Activated T-helper 1 cell treated with anti-CD3 and anti-CD28 coated beads, Interleukin-12 subunit alpha, Interleukin-12 subunit beta, Interleukin-2, Interleukin-4 antibody, amounts not matched to agents 30 ng/mL and 10 ng/mL and 1 ng/mL, durations not matched to agents 14 hours and 24 hours and 36 hours (primary cell): ENCODE data around the gene CEACAM7. TPM values are rescaled to one million over a fixed set of nuclear protein-coding genes. Genes with fewer than 3 reads are reported as not detected.
"Not testable (repeated sequence)": the region's sequence is repeated elsewhere in the genome, so short reads cannot be mapped to it uniquely, and the experiment has no call there.

Experiments
- DNase-seq: peaks from one replicate; pipeline ENCODE4 v3.0.0; 2021; ENCODE audit warnings: low spot score
- H3K27ac Mint-ChIP-seq: one replicate; pipeline ENCODE4 v1.8.0; 2021; ENCODE audit warnings: mild to moderate bottlenecking, mixed read lengths
- H3K27me3 Mint-ChIP-seq: one replicate; pipeline ENCODE4 v1.8.0; 2022; ENCODE audit warnings: mild to moderate bottlenecking, moderate library complexity, mixed read lengths; ENCODE audit not compliant: insufficient read depth
- H3K36me3 Mint-ChIP-seq: one replicate; pipeline ENCODE4 v1.8.0; 2021; ENCODE audit warnings: low read depth, mixed read lengths
- H3K4me1 Mint-ChIP-seq: one replicate; pipeline ENCODE4 v1.8.0; 2021; ENCODE audit warnings: low read depth, mixed read lengths
- H3K4me3 Mint-ChIP-seq: one replicate; pipeline ENCODE4 v1.8.0; 2021; ENCODE audit warnings: mild to moderate bottlenecking, moderate library complexity, mixed read lengths
- H3K9me3 Mint-ChIP-seq: one replicate; pipeline ENCODE4 v1.8.0; 2021; ENCODE audit warnings: mixed read lengths
- intact Hi-C: fragments of 100-400 bp; cut with micrococcal nuclease; formaldehyde crosslinking; loops from one replicate; pipeline ENCODE4 v1.15.1; 2024
- total RNA-seq: library from RNA; stranded (reverse); gene quantifications from 2 replicates; pipeline ENCODE4 v1.2.3, GENCODE V29; 2022

The CEACAM7 gene
- not detected in 2 replicates for total RNA-seq

DNA sequence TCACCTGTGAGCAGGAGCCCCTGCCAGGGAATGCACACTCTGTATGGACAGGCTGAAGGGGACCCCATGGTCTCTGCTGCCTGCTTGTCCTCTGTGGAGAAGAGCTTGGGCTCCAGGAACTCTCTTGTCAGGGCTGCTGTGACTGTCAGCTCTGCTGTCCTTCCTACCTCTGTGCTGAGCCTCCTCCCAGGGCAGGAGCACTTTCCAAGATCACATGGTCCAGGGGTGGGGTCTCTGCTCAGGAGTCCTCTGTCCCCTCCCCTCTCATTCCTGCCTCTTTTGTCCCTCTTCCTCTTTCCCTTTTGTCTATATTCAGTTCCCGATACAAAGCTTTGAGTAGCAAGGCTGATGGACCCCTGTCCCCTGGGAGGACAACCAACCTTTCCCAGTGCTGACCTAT lies at the start of gene CEACAM7:
TSS of gene CEACAM7 (minus strand) at position 173 of the 400 bp plus-strand sequence. CDS start at position 68, 105 bp downstream.
- Mint-ChIP-seq H3K4me3 (no peak within 1 kb of the TSS), H3K36me3 (no peaks in the 10 kb centered on the region), H3K27me3 (peaks cover 19% of the 10 kb centered on the region), H3K27ac (no peak within 1 kb of the TSS), H3K9me3 (no peaks in the 10 kb centered on the region), H3K4me1 (no peaks in the 10 kb centered on the region)
- intact Hi-C loops: no loop called here
- DNase-seq: no peak

DNA sequence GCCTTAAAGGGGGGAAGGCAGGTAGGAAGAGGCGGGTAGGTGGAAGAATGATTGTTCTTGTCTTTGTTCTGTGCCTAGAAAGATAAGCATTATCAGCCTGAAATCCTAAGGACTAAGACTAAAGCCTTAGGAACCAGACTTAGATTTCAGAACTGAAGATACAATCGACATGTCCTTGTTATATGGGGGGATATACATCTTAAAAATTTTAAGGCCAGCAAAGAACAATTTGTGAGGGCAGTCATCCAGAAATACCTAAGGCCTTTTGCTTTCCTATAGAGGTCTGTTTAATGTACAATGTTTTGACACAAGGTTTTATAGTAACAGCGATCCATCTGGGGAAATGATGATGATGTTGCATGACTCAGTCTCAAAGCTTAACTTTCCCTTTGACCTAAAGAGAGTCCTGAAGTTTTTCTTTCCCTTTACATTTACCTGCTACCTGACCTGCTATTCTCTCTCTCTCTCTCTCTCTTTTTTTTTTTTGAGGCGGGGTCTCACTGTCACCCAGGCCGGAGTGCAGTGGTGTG lies 47.1 kb upstream of the CEACAM7 start:
- Mint-ChIP-seq H3K27me3 (peaks cover 46% of the 10 kb centered on the region), H3K27ac (no peak overlapping the region), H3K36me3 (no peaks in the 10 kb centered on the region), H3K4me3 (no peak overlapping the region), H3K9me3 (no peaks in the 10 kb centered on the region), H3K4me1 (peaks cover 5% of the 10 kb centered on the region)
- intact Hi-C loops: no loop called here
- DNase-seq: no peak

DNA sequence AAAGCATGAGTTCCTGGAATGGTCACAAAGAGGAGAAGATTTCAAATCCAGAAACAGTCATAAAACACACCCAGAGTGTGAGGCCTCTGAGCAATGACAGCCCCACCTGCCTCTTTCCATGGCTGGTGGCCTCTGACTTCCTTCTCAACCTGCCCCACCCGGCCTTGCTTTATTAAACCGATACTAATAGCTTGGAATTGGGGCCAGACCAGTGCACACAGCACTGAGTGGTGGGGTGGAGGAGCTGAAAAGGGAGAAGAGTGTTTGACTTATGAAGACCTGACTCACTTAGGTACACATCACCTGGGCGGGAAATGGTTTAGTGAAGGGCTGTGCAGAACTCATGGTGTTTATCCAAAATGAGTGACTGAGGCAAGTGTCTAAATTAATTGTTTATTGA lies 46.5 kb upstream of the CEACAM7 start:
- no peaks in the 10 kb centered on the region for H3K4me1 Mint-ChIP-seq
- no peak overlapping the region for H3K4me3 Mint-ChIP-seq
- no peak overlapping the region for H3K27ac Mint-ChIP-seq
- no peaks in the 10 kb centered on the region for H3K9me3 Mint-ChIP-seq
- DNase-seq: no peak
- H3K27me3 Mint-ChIP-seq: peaks cover 46% of the 10 kb centered on the region
- intact Hi-C loops: no loop called here
- no peaks in the 10 kb centered on the region for H3K36me3 Mint-ChIP-seq

DNA sequence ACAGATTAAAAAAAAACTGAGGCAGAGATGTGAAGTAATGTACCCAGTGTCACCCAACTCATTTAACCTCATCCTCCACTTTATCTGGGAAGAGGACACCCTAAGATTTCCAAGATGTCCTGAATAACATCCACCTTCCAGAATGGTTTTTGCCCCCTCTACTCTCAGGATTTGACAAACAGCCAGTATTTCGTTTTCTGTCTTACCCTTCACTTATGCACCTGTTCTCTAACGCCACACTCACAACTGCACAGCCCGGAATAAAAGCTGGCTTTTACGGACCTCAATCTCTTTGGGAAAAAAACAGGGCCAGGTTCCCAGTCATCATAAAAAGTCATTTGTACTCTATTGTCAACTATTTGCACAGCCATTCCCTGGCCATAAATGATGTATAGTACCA lies 46.1 kb upstream of the CEACAM7 start:
- Mint-ChIP-seq H3K36me3 (no peaks in the 10 kb centered on the region), H3K27ac (no peak overlapping the region), H3K27me3 (peaks cover 48% of the 10 kb centered on the region), H3K9me3 (no peaks in the 10 kb centered on the region), H3K4me1 (no peaks in the 10 kb centered on the region), H3K4me3 (no peak overlapping the region)
- intact Hi-C loops: no loop called here
- no peak for DNase-seq

DNA sequence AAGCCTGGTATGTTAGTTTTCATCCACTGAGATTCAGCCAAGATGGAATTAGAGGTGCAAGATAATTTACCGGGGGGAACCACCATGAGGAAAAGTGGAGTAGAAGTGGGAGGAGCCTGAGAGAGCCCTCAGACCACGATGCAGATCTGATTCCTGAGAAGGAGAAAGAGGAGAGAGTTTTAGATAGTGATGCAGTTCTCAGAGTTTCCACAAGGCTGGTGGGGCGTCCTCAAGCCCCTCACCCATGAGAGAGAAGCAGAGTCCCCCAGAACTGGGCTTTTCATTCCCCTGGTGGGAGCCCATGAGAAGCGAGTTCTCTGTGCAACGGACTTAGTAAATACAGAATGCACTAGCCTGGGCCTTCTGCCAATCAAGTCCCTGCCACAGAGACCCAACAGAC lies 38.4 kb upstream of the CEACAM7 start:
- Mint-ChIP-seq H3K27me3 (peaks cover 43% of the 10 kb centered on the region), H3K27ac (no peak overlapping the region), H3K4me3 (no peak overlapping the region), H3K36me3 (no peaks in the 10 kb centered on the region), H3K9me3 (no peaks in the 10 kb centered on the region), H3K4me1 (no peaks in the 10 kb centered on the region)
- no peak for DNase-seq
- intact Hi-C loops: no loop called here

DNA sequence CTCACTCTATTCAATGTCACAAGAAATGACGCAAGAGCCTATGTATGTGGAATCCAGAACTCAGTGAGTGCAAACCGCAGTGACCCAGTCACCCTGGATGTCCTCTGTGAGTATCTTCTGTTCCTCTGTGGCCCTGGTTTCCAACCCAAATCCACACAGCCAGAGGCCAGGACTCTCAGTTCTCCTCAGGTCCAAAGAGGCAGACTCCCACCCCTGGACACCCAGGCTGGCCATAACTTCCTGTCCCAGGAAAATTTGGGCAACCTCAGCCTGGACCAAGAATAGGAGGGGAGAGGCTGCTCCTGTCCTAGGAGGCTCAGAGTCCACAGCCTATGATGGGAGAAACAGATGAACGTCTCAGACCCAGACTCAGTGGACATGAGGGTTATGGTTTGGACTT lies 32.0 kb upstream of the CEACAM7 start:
- Mint-ChIP-seq H3K27me3 (peaks cover 24% of the 10 kb centered on the region), H3K4me3 (no peak overlapping the region), H3K4me1 (no peaks in the 10 kb centered on the region), H3K9me3 (no peaks in the 10 kb centered on the region), H3K36me3 (no peaks in the 10 kb centered on the region), H3K27ac (no peak overlapping the region)
- intact Hi-C loops: no loop called here
- no peak for DNase-seq

DNA sequence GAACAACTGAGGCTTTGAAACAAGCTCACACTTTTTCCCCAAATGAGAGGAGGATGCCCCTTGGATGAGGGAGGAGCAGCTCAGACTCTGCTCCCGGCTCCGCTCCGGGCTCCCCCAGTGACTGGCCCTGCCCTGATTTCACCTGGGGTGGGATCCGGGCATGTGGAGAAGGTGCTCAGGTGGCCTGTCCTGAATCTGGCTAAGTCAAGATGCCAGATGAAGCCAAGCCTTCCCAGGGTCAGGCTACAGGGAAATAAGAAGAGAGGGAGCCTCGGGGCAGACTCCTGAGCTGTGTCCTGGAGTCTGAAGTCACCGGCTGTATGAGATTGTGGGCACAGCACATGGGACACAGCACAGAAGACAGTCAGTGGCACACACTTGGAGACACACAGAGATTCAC lies 30.7 kb upstream of the CEACAM7 start:
- Mint-ChIP-seq H3K4me3 (no peak overlapping the region), H3K27ac (no peak overlapping the region), H3K27me3 (peaks cover 22% of the 10 kb centered on the region), H3K9me3 (no peaks in the 10 kb centered on the region), H3K4me1 (no peaks in the 10 kb centered on the region), H3K36me3 (no peaks in the 10 kb centered on the region)
- intact Hi-C loops: no loop called here
- no peak for DNase-seq

DNA sequence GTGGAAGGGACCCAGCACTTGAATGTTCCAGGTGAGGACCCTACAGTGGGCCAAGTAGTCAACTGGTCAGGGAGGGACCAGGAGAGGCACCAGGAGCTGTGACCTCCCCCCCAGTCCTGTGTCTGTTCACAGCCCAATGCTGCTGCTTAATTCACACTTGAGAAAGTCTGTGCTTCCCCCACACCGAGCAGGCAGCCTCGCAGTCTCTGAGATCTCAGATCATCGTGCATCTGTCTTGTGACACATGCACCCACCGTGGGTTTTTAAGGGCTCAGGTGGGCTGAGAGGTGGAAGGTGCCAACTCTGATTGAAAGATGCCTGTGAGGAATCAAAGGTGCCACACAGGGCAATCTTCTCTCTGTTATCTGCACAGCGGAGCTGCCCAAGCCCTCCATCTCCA lies 26.5 kb upstream of the CEACAM7 start:
- H3K36me3 Mint-ChIP-seq: no peaks in the 10 kb centered on the region
- H3K4me3 Mint-ChIP-seq: no peak overlapping the region
- intact Hi-C loops: no loop called here
- no peaks in the 10 kb centered on the region for H3K4me1 Mint-ChIP-seq
- H3K27me3 Mint-ChIP-seq: peaks cover 18% of the 10 kb centered on the region
- no peaks in the 10 kb centered on the region for H3K9me3 Mint-ChIP-seq
- no peak overlapping the region for H3K27ac Mint-ChIP-seq
- DNase-seq: no peak

DNA sequence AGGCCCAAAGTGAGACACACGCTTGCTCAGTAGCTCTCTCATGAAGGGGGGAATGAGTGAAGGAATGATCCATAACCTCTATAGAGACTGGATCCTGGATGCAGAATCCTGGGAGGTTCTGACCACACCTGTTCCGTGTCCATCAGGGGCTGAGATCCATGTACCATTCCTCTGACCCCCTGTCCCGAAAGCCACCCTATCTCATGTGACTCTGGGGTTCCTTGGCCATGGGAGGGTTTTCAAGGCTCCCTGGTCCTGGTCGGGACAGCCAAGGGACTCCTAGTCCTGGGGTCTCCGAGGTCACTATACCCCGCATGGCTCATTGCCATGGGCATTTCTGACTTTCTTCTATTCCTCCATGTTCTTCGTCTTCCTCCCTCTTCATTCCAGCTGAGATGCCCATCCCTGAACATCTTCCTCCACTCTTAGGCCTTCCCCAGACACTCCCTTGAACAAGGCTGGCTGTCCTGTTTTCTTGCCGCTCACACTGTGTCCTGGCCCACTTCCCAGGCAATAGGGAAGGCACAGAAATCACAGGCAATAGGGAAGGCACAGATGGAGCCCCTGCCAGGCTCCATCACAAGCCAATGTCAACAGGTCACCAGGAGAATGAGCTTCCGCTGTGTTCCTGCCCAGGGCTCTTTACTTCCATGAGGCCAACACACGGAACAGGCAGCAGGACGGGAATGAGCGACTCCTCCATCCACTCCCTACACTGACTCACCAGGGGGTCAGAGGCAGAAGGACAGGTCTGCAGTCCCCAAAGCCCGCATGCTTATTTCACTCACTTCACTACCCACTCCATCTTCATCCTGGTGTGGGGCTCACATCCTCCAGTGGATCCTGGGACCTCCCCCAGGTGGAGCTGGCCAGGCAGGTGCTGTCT lies 23.5 kb upstream of the CEACAM7 start:
- Mint-ChIP-seq H3K9me3 (no peaks in the 10 kb centered on the region), H3K4me1 (no peaks in the 10 kb centered on the region), H3K27ac (no peak overlapping the region), H3K36me3 (no peaks in the 10 kb centered on the region), H3K4me3 (no peak overlapping the region), H3K27me3 (peaks cover 7% of the 10 kb centered on the region)
- DNase-seq: no peak
- intact Hi-C loops: no loop called here

DNA sequence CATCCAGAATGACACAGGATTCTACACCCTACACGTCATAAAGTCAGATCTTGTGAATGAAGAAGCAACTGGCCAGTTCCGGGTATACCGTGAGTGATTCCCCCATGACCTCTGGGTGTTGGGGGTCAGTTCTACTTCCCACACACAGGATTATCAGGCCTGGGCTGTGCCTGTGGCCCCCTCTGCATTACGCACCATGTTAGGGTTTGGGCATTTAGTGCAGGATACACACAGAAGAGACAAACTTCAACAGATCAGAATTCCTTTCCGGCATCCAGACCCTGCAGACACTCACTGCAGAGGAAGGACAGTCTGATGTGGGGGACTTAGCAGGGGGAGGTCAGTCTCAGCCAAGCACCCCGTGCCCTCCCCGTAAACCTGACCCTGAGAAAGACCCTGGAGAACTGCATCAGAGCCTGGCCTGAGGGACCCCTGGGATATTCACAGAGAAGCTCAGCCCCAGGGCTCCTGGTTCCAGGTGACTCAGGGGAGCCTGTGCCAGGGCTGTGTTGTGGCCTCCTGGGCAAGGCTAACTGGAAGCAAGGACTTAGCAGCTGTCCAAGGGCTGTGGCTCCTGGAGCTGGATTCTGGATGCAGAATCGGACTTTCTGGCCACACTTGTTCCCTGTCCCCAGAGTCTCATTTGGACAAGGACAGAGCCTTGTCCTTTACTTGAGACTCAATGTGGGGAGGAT lies 22.0 kb upstream of the CEACAM7 start:
- Mint-ChIP-seq H3K4me3 (no peak overlapping the region), H3K27me3 (peaks cover 7% of the 10 kb centered on the region)

DNA sequence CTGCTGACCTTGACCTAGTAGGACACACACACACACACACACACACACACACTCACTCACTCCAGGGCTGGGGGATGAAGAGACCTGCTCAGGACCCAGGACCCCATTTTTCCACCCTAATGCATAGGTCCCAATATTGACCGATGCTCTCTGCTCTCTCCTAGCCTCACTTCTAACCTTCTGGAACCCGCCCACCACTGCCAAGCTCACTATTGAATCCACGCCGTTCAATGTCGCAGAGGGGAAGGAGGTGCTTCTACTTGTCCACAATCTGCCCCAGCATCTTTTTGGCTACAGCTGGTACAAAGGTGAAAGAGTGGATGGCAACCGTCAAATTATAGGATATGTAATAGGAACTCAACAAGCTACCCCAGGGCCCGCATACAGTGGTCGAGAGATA lies 21.4 kb upstream of the CEACAM7 start:
- intact Hi-C loops: not testable (repeated sequence)

More for the DNA sequence above, 22.0 kb upstream of the CEACAM7 start:
- Mint-ChIP-seq H3K27ac (no peak overlapping the region), H3K36me3 (no peaks in the 10 kb centered on the region), H3K4me1 (peaks cover 6% of the 10 kb centered on the region), H3K9me3 (no peaks in the 10 kb centered on the region)
- no peak for DNase-seq
- intact Hi-C loops: no loop called here

DNA sequence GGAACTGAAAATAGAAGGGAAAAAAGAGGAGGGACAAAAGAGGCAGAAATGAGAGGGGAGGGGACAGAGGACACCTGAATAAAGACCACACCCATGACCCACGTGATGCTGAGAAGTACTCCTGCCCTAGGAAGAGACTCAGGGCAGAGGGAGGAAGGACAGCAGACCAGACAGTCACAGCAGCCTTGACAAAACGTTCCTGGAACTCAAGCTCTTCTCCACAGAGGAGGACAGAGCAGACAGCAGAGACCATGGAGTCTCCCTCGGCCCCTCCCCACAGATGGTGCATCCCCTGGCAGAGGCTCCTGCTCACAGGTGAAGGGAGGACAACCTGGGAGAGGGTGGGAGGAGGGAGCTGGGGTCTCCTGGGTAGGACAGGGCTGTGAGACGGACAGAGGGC lies 20.4 kb upstream of the CEACAM7 start, which contains the start of gene CEACAM5:
TSS of gene CEACAM5 (plus strand) at position 146 of the 400 bp plus-strand sequence. CDS start at position 252, 106 bp downstream.
- no peak within 1 kb of the TSS for H3K27ac Mint-ChIP-seq
- no peaks in the 10 kb centered on the region for H3K36me3 Mint-ChIP-seq
- no peaks in the 10 kb centered on the region for H3K9me3 Mint-ChIP-seq
- no peak within 1 kb of the TSS for H3K4me3 Mint-ChIP-seq
- H3K4me1 Mint-ChIP-seq: peaks cover 6% of the 10 kb centered on the region
- no peak for DNase-seq
- H3K27me3 Mint-ChIP-seq: peaks cover 5% of the 10 kb centered on the region
- intact Hi-C loops: no loop called here

More for the DNA sequence above, 21.4 kb upstream of the CEACAM7 start:
- H3K9me3 Mint-ChIP-seq, H3K36me3 Mint-ChIP-seq, H3K27me3 Mint-ChIP-seq, DNase-seq, H3K27ac Mint-ChIP-seq, H3K4me1 Mint-ChIP-seq, H3K4me3 Mint-ChIP-seq: not testable (repeated sequence)

DNA sequence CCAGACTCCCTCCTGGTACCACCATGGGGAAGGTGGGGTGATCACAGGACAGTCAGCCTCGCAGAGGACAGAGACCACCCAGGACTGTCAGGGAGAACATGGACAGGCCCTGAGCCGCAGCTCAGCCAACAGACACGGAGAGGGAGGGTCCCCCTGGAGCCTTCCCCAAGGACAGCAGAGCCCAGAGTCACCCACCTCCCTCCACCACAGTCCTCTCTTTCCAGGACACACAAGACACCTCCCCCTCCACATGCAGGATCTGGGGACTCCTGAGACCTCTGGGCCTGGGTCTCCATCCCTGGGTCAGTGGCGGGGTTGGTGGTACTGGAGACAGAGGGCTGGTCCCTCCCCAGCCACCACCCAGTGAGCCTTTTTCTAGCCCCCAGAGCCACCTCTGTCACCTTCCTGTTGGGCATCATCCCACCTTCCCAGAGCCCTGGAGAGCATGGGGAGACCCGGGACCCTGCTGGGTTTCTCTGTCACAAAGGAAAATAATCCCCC lies 19.9 kb upstream of the CEACAM7 start:
- peaks cover 6% of the 10 kb centered on the region for H3K4me1 Mint-ChIP-seq
- H3K36me3 Mint-ChIP-seq: no peaks in the 10 kb centered on the region
- H3K9me3 Mint-ChIP-seq: no peaks in the 10 kb centered on the region
- intact Hi-C loops: loop anchor here (2.0 kb wide), 1 partner anchor 77 kb away; no protein-coding TSS in a partner anchor
- H3K27ac Mint-ChIP-seq: no peak overlapping the region
- DNase-seq: no peak
- H3K27me3 Mint-ChIP-seq: peaks cover 5% of the 10 kb centered on the region
- no peak overlapping the region for H3K4me3 Mint-ChIP-seq
